PC-9 (cell line): ENCODE data around the gene ITM2B.

Experiments used
- CTCF ChIP-seq: fragments of 200-600 bp; sonication (generic); conservative IDR thresholded peaks from 2 replicates; pipeline ENCODE4 v1.6.1; 2017; ENCODE audit warnings: mixed run types, antibody characterized with exemption, mild to moderate bottlenecking, moderate library complexity
- EZH2 ChIP-seq: fragments of 200-600 bp; sonication (generic); IDR thresholded peaks from 2 replicates; pipeline ENCODE4 v1.8.0; 2017; ENCODE audit warnings: antibody characterized with exemption, low read depth

GRCh38 chr13:48235341-48236135 lies 2.5 kb downstream of the ITM2B start:
- TF ChIP-seq CTCF (no peak), EZH2 (no peak)
